EL (cell line): ENCODE results near the gene OR8B8.
A peak's percentile ranks its signal among the peaks of the same experiment; 100 is the strongest.
"Not testable (repeated sequence)": the region's sequence is repeated elsewhere in the genome, so short reads cannot be mapped to it uniquely, and the experiment has no call there.

Experiments used
- DNase-seq: peaks from one replicate; pipeline ENCODE4 v3.0.0-alpha.2; 2016

Gene OR8B8

GRCh38 chr11:124441081-124441480, 4.4 kb downstream of the OR8B8 start:
- no peak for DNase-seq

GRCh38 chr11:124440608-124441007, 4.9 kb downstream of the OR8B8 start:
- no peak for DNase-seq

GRCh38 chr11:124434699-124435098, 10.8 kb downstream of the OR8B8 start:
- no peak for DNase-seq

GRCh38 chr11:124429599-124429998, 15.9 kb downstream of the OR8B8 start:
- no peak for DNase-seq

GRCh38 chr11:124424384-124424921, 21.0 kb downstream of the OR8B8 start, which contains the start of gene OR8B4:
OR8B4 (minus strand) TSS chr11:124424871; CDS start chr11:124424871, 0 bp downstream.
- DNase-seq, result no peak

- no peak for DNase-seq
Measured at GRCh38 chr11:124421043-124421442, 24.5 kb downstream of the OR8B8 start.

GRCh38 chr11:124415356-124415923, 30.1 kb downstream of the OR8B8 start:
- peak; percentile 31 for DNase-seq

GRCh38 chr11:124409906-124410305, 35.6 kb downstream of the OR8B8 start:
- no peak for DNase-seq

GRCh38 chr11:124405581-124405980, 39.9 kb downstream of the OR8B8 start:
- DNase-seq, result no peak

GRCh38 chr11:124403186-124403585, 42.3 kb downstream of the OR8B8 start:
- not testable (repeated sequence) for DNase-seq

- DNase-seq, result peak; percentile 76
Measured at GRCh38 chr11:124402326-124402922, 43.1 kb downstream of the OR8B8 start.

GRCh38 chr11:124398924-124399323, 46.6 kb downstream of the OR8B8 start, which contains the start of gene OR8B3:
OR8B3 (minus strand) TSS chr11:124399024; CDS start chr11:124397351, 1,673 bp downstream.
- no peak for DNase-seq

GRCh38 chr11:124396847-124397246, 48.6 kb downstream of the OR8B8 start:
- DNase-seq, result not testable (repeated sequence)

GRCh38 chr11:124394408-124394807, 51.1 kb downstream of the OR8B8 start:
- DNase-seq, result peak; percentile 23
